Measurements from ENCODE around the gene MTHFD1L.

- TF ChIP-seq CTCF (IDR thresholded peaks at IDR 0.05; ENCODE audit: insufficient read depth, low read length, poor library complexity, severe bottlenecking): no peak
- TF ChIP-seq EZH2phosphoT487 (conservative IDR thresholded peaks at IDR 0.05; ENCODE audit: low read length): no peak
These were observed 17.1 kb upstream of the MTHFD1L start for GRCh38 chr6:150848400-150848799.

All from SU-DHL-6 (cell line).